ENCODE data around the gene FAM136A.

Gene FAM136A

DNA sequence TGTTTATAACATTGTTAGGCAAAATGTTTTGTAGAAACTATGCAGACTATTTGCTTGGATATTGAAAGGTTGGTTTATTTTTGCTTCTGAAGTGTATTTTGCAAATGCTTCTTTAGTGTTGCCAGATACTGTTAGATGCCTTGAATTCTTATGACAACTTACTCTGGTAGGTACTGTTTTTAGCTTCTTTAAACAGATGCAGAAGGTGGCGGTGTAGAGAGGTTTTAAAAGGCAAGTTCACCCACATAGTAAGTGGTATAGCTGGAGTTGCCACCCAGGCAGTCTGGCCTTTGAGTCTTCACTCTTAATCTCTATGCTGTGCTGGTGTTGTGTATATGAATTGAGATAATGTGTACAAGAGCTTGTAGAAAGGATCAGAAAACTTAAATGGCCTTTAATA is 40.4 kb downstream of the FAM136A start:
- H3K4me3 ChIP-seq (ENCODE audit: low read depth, low read length): no peak overlapping the region
- TF ChIP-seq, protein P1, sequence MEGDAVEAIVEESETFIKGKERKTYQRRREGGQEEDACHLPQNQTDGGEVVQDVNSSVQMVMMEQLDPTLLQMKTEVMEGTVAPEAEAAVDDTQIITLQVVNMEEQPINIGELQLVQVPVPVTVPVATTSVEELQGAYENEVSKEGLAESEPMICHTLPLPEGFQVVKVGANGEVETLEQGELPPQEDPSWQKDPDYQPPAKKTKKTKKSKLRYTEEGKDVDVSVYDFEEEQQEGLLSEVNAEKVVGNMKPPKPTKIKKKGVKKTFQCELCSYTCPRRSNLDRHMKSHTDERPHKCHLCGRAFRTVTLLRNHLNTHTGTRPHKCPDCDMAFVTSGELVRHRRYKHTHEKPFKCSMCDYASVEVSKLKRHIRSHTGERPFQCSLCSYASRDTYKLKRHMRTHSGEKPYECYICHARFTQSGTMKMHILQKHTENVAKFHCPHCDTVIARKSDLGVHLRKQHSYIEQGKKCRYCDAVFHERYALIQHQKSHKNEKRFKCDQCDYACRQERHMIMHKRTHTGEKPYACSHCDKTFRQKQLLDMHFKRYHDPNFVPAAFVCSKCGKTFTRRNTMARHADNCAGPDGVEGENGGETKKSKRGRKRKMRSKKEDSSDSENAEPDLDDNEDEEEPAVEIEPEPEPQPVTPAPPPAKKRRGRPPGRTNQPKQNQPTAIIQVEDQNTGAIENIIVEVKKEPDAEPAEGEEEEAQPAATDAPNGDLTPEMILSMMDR (IDR thresholded peaks at IDR 0.05; ENCODE audit: insufficient read depth, low read depth, low read length, missing control alignments): no peak
- no peak for DNase-seq (ENCODE audit: low read depth)

DNA sequence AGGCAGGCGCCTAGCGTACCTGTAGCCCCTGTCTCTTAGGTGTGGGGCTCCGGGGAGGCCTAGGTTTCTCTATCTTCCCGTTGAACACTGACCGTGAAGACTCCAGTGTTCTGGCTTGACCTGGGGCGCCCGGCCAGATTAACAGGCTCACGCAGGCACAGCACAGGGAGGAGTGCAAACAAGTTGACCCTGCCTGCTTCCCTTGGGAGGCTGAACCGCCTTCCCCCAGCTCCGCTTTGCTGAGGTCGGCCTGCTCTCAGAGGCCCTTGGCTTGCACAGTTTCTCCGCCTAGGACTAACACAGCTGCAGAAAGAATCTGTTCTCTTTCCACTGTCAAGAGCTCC is 43.4 kb downstream of the FAM136A start:
- TF ChIP-seq, protein P1 (IDR thresholded peaks at IDR 0.05; ENCODE audit: insufficient read depth, low read depth, low read length, missing control alignments): no peak
- H3K4me3 ChIP-seq (ENCODE audit: low read depth, low read length): peak overlapping the region; percentile 76
- DNase-seq (ENCODE audit: low read depth): peak; percentile 24

DNA sequence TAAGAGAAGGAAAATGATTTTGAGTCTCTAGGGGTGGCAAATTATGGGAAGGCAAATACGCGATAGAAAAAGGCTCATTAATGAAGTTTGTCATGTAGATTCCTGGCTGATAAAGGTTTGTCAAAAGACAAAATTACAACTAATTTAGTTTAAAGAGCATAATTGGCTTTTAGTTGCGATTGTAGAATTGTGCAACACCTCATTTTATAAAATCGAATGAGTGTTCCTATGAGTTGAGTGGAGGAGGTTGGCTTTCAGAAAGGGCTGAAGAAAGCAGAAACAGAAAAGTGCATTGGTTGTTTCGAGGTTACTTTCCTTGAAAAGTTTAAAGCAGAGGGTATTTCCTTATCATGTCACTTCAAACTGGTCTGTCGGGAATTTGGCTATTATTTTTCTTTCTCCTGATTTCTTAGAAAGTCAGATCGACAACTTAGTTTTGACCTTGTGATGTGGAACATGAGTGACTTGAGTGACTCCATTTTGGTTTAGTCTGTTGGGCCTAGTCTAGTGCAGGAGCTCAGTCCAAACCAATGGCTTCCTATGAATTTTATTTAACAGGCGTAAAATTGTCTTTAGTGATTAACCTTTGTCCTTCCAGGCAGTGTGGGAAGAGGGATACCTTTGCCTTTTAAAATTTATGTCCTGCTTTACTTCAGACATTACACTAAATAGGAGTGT is 46.1 kb downstream of the FAM136A start:
- no peak overlapping the region for H3K4me3 ChIP-seq (ENCODE audit: low read depth, low read length)
- DNase-seq (ENCODE audit: low read depth): no peak
- TF ChIP-seq, protein P1 (IDR thresholded peaks at IDR 0.05; ENCODE audit: insufficient read depth, low read depth, low read length, missing control alignments): no peak

DNA sequence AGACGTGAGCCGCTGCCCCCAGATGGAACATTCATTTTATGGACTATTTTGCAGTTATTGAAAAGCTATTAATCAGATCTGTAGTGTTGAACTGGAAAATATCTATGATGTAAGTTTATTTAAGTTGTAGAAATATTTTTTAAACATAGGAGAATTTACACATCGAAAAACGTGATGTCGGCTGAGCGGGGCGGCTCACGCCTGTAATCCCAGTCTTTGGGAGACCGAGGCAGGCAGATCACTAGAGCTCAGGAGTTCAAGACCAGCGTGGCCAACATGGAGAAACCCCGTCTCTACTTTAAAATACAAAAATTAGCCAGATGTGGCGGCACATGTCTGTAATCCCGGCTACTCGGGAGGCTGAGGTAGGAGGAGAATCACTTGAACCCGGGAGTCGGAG is 51.4 kb downstream of the FAM136A start:
- no peak overlapping the region for H3K4me3 ChIP-seq (ENCODE audit: low read depth, low read length)
- TF ChIP-seq, protein P1 (IDR thresholded peaks at IDR 0.05; ENCODE audit: insufficient read depth, low read depth, low read length, missing control alignments): no peak
- no peak for DNase-seq (ENCODE audit: low read depth)

DNA sequence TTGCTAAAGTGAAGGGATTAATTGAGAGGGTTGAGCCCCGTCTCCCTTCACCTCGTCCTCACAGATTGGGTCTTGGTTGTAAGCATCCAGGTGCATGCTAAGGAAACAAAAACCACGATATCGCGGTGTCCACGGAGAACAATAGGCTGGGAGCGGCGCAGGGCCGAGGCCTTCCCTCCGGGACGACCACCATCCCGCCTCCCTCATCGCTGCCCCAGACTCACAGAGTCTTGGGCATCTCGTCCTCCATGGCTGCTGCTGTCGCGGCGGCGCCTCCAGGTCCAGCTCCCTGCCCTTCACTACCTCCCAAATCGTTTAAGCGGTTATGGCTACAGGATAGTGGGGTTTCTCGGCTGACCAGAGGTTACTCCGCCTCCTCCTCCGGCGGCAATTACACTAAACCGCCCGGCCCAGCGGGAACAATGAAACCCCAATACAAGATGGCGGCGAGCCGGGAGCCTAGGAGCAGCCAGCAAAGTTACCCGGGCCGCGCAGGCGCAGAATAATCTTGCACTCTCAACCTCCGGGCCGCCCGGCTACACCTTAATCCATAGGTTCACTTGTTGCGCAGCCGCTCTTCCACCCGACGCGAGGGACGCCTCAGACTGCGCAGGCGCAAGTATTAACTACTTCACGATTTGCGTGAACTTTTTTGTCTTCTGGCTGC is 53.6 kb downstream of the FAM136A start, which contains the start of gene TIA1:
TSS of gene TIA1 (minus strand) at position 448 of the 667 bp plus-strand sequence. CDS start at position 250, 198 bp downstream.
- peak; percentile 99 for DNase-seq (ENCODE audit: low read depth)
- H3K4me3 ChIP-seq (ENCODE audit: low read depth, low read length): peak within 1 kb of the TSS; percentile 78
- TF ChIP-seq, protein P1 (IDR thresholded peaks at IDR 0.05; ENCODE audit: insufficient read depth, low read depth, low read length, missing control alignments): no peak

DNA sequence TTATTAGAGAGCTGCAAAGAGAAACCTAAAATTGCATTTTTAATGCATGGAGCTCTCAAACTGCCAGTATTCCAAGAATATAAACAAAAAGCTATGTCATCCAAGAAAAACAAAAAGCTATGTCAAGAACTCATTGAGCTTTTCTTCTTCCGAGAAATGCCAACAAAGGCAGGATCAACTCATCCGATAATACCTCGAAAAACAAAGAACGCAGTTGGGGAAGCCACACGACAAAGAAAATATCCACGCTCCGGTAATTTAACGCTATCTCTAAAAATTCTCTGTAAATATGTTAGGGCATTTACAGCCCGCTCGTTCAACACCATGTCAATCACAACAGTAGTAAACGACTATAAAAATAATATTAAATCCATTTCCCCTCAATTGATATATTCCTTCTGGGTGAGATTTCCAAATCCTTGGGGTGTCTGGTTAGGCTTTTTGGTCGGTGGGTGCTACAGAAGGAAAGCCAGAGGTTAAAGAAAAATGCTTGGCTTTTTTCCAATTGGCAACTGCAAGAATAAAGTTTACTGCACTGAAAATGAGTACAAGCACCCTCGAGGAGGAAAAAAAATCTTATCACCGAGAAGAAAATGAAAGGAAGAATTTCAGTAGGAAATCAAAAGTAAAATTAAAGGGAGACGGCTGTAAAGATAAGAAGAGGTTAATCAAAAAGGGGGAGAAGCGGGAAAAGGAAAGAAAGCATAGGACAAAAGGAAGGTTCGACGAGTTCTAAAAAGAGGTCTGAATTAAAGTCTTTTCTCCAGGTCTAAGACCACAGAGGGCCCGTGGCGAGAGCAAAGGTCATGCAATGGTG is 54.3 kb downstream of the FAM136A start:
- peak overlapping the region; percentile 78 for H3K4me3 ChIP-seq (ENCODE audit: low read depth, low read length)
- DNase-seq (ENCODE audit: low read depth): peak; percentile 9

More for the DNA sequence above, 54.3 kb downstream of the FAM136A start:
- TF ChIP-seq, protein P1 (IDR thresholded peaks at IDR 0.05; ENCODE audit: insufficient read depth, low read depth, low read length, missing control alignments): no peak

All from GM12865 (cell line).